HepG2 (cell line): ENCODE data around the gene PPM1E. TPM values are rescaled to one million over a fixed set of nuclear protein-coding genes. Genes with fewer than 3 reads are reported as not detected.

Source experiments
- ATAC-seq: fragments of 200-7000 bp; cut with Tn5 transposase; 3 replicates; pipeline ENCODE4 v1.9.1; 2020; ENCODE audit warnings: mild to moderate bottlenecking, moderate library complexity
- BruUV-seq: library from RNA; stranded (reverse); fragments of 400-500 nt; replicated peaks from 2 replicates; lab custom pipeline; 2021; lab: Mats Ljungman, UMichigan
- CTCF ChIA-PET: fragments of 300-600 bp; formaldehyde crosslinking; extraction: SDS; loops from one replicate; lab custom pipeline; 2021; ENCODE audit warnings: low total read pairs, inconsistent platforms, low intra/inter-chr PET ratio; lab: Yijun Ruan, JAX
- POLR2A ChIA-PET: fragments of 350-600 bp; sonication (Branson Sonifier 250); formaldehyde crosslinking; loops from one replicate; lab custom pipeline; 2020; ENCODE audit warnings: antibody characterized with exemption, inconsistent platforms; lab: Yijun Ruan, JAX
- DNase-seq: peaks from one replicate; pipeline ENCODE4 v3.0.0-alpha.2; 2015; ENCODE audit warnings: low spot score
- FAIRE-seq: peaks from 3 replicates; lab custom pipeline; 2011; peaks lifted over from hg19 to GRCh38; lab: Jason Lieb, UNC
- H2AFZ ChIP-seq: one replicate; pipeline ENCODE4 v1.6.1; 2011; ENCODE audit warnings: low read length, inconsistent platforms
- H3K27ac ChIP-seq: fragments of 300-600 bp; 3 replicates; pipeline ENCODE4 v1.8.0; 2011; ENCODE audit warnings: mixed run types, mild to moderate bottlenecking, mixed read lengths, low read length, inconsistent platforms; ENCODE audit not compliant: insufficient read depth; ENCODE audit errors: extremely low read length
- H3K27me3 ChIP-seq, 2 experiments: fragments of 200-600 bp in 1 of 2; 2 replicates in 1 of 2; 3 replicates in 1 of 2; pipeline versions ENCODE4 v1.6.0 to v1.8.0; 2011; ENCODE audit warnings: low read length in 2 of 2, mild to moderate bottlenecking in 2 of 2, moderate library complexity in 2 of 2, inconsistent platforms in 1 of 2; ENCODE audit not compliant: insufficient read depth in 2 of 2, control insufficient read depth in 1 of 2
- H3K36me3 ChIP-seq, 2 experiments: fragments of 200-600 bp in 1 of 2; replicated peaks in 1 of 2; 2 replicates in 1 of 2; 3 replicates in 1 of 2; pipeline versions ENCODE4 v1.5.1 to v1.8.0; 2011; ENCODE audit warnings: low read length in 2 of 2, inconsistent platforms in 1 of 2; ENCODE audit not compliant: insufficient read depth in 2 of 2, control insufficient read depth in 1 of 2
- H3K4me1 ChIP-seq: 2 replicates; pipeline ENCODE4 v1.5.1; 2012; ENCODE audit warnings: low read length, inconsistent platforms; ENCODE audit not compliant: insufficient read depth
- H3K4me2 ChIP-seq: 2 replicates; pipeline ENCODE4 v1.6.0; 2011; ENCODE audit warnings: low read depth, low read length, inconsistent platforms
- H3K4me3 ChIP-seq, 3 experiments: fragments of 200-600 bp in 1 of 3; sonication (generic), shearing (Covaris generic) in 1 of 3; replicated peaks in 1 of 3; 2 replicates each; pipeline ENCODE4 v1.5.1; 2011 to 2016; ENCODE audit warnings: low read length in 3 of 3, inconsistent platforms in 2 of 3, low read depth in 2 of 3, mild to moderate bottlenecking in 2 of 3, control low read depth in 1 of 3, mixed read lengths in 1 of 3; ENCODE audit not compliant: insufficient read depth in 1 of 3
- H3K79me2 ChIP-seq: one replicate; pipeline ENCODE4 v1.6.1; 2011; ENCODE audit warnings: low read length, inconsistent platforms; ENCODE audit not compliant: insufficient read depth
- H3K9ac ChIP-seq: 2 replicates; pipeline ENCODE4 v1.6.0; 2011; ENCODE audit warnings: mild to moderate bottlenecking, low read depth, low read length, inconsistent platforms; ENCODE audit not compliant: insufficient read depth
- H3K9me3 ChIP-seq: 2 replicates; pipeline ENCODE4 v1.5.1; 2012; ENCODE audit warnings: mild to moderate bottlenecking, low read length
- H4K20me1 ChIP-seq: 2 replicates; pipeline ENCODE4 v1.6.0; 2011; ENCODE audit warnings: inconsistent platforms, mild to moderate bottlenecking, low read length, moderate library complexity; ENCODE audit not compliant: insufficient read depth
- DMAP1 ChIP-seq: IDR thresholded peaks from 2 replicates; pipeline ENCODE4 v1.6.1; 2016
- HNRNPUL1 ChIP-seq: fragments of 200-400 bp; formaldehyde crosslinking; IDR thresholded peaks from 2 replicates; pipeline ENCODE4 v1.6.1; 2017; ENCODE audit warnings: low read depth, mild to moderate bottlenecking, low read length, moderate library complexity
- NFIC ChIP-seq: IDR thresholded peaks from 2 replicates; pipeline ENCODE4 v1.6.1; 2012; ENCODE audit warnings: mild to moderate bottlenecking, low read length, inconsistent platforms
- ZNF431 ChIP-seq: sonication (generic); formaldehyde crosslinking; IDR thresholded peaks from 2 replicates; pipeline ENCODE4 v1.9.0; 2022; ENCODE audit warnings: missing genetic modification reagents, low read depth, mild to moderate bottlenecking, borderline replicate concordance
- ZNF839 ChIP-seq: sonication (generic); formaldehyde crosslinking; IDR thresholded peaks from 2 replicates; pipeline ENCODE4 v1.4.0; 2020; ENCODE audit warnings: missing genetic modification reagents, mild to moderate bottlenecking, borderline replicate concordance
- WGBS: methylation state at CpG from one replicate; pipeline ENCODE4 v1.1.6; 2017; ENCODE audit warnings: low lambda C conversion rate; 5-methylcytosine and 5-hydroxymethylcytosine counted together
- in situ Hi-C: cut with HindIII; loops from 2 replicates; pipeline ENCODE4 v1.10.0; 2017; ENCODE audit warnings: low pct_unique_long_range_greater_than_20kb; ENCODE audit not compliant: extremely low pct_ligation_motif_present
- intact Hi-C: fragments of 100-400 bp; cut with micrococcal nuclease; formaldehyde crosslinking; loops from one replicate; pipeline ENCODE4 v1.10.0; 2022; ENCODE audit not compliant: unreplicated experiment
- polyA plus RNA-seq, 8 experiments: library from polyadenylated mRNA; depleted of rRNA in 3 of 8; stranded (reverse) in 7 of 8; unstranded in 1 of 8; fragments of >200 nt; fragmentation: Illumina TruSeq in 4 of 8; extraction: Trizol in 4 of 8; gene quantifications; 2 replicates each; pipeline versions ENCODE4 v1.2.1 to v1.2.3, GENCODE V29; 2011 to 2016; ENCODE audit warnings: low read depth in 4 of 8, missing spikeins in 1 of 8, mixed read lengths in 1 of 8; ENCODE audit not compliant: insufficient read depth in 1 of 8
- total RNA-seq, 5 experiments: library from RNA; depleted of rRNA; stranded (reverse); fragments of >200 nt; fragmentation: Illumina TruSeq; extraction: Trizol; gene quantifications; 2 replicates each; pipeline ENCODE4 v1.2.3, GENCODE V29; 2016; ENCODE audit warnings: low read depth in 1 of 5
- TF ChIP-seq, protein P1 (sequence below): sonication (generic); formaldehyde crosslinking; IDR thresholded peaks from 2 replicates; pipeline ENCODE4 v1.9.0; 2021; ENCODE audit warnings: missing genetic modification reagents, borderline replicate concordance
- TF ChIP-seq, protein P2 (sequence below): sonication (generic); formaldehyde crosslinking; IDR thresholded peaks from 2 replicates; pipeline ENCODE4 v1.5.0; 2020; ENCODE audit warnings: missing genetic modification reagents
- TF ChIP-seq, protein P3 (sequence below): sonication (generic); formaldehyde crosslinking; IDR thresholded peaks from 2 replicates; pipeline ENCODE4 v1.8.0; 2022; ENCODE audit warnings: mild to moderate bottlenecking, missing genetic modification reagents, moderate library complexity
- TF ChIP-seq, protein P4 (sequence below), 2 experiments: sonication (generic) in 1 of 2; formaldehyde crosslinking in 1 of 2; IDR thresholded peaks; 2 replicates each; pipeline versions ENCODE4 v1.6.1 to v1.9.0; 2014 to 2022; ENCODE audit warnings: antibody characterized with exemption in 1 of 2, borderline replicate concordance in 1 of 2, inconsistent platforms in 1 of 2, low read depth in 1 of 2, missing genetic modification reagents in 1 of 2

Gene PPM1E
- total and polyA plus RNA-seq, 2 of the 13 experiments (the other 11 are each of a cell fraction or from before 2014, with no cell fraction given) = 0.15 TPM; not detected in 1

DNA sequence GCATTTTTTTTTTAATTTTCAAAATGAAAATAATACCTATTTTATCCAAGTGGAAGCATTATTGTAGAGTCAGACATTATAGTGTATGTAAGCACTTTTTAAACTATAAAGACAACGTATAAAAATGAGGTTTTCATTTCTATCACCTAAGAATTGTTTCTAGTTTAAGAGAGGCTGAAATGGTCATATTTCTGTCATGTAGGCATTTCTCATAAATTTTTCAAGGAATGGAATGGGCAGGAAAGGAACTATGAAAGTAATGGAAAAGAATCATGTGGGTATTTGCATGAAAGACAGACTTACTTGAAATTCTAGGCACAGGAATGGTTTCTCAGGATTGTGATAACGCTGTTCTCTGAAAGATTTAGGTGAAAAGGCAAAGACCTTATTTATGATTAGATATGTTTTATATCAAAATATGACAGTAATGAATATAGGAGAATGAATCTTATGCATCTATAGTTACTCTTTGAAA lies 67.4 kb downstream of the PPM1E start (continued):
- TF ChIP-seq, protein P1, sequence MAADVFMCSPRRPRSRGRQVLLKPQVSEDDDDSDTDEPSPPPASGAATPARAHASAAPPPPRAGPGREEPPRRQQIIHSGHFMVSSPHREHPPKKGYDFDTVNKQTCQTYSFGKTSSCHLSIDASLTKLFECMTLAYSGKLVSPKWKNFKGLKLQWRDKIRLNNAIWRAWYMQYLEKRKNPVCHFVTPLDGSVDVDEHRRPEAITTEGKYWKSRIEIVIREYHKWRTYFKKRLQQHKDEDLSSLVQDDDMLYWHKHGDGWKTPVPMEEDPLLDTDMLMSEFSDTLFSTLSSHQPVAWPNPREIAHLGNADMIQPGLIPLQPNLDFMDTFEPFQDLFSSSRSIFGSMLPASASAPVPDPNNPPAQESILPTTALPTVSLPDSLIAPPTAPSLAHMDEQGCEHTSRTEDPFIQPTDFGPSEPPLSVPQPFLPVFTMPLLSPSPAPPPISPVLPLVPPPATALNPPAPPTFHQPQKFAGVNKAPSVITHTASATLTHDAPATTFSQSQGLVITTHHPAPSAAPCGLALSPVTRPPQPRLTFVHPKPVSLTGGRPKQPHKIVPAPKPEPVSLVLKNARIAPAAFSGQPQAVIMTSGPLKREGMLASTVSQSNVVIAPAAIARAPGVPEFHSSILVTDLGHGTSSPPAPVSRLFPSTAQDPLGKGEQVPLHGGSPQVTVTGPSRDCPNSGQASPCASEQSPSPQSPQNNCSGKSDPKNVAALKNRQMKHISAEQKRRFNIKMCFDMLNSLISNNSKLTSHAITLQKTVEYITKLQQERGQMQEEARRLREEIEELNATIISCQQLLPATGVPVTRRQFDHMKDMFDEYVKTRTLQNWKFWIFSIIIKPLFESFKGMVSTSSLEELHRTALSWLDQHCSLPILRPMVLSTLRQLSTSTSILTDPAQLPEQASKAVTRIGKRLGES = no peak

DNA sequence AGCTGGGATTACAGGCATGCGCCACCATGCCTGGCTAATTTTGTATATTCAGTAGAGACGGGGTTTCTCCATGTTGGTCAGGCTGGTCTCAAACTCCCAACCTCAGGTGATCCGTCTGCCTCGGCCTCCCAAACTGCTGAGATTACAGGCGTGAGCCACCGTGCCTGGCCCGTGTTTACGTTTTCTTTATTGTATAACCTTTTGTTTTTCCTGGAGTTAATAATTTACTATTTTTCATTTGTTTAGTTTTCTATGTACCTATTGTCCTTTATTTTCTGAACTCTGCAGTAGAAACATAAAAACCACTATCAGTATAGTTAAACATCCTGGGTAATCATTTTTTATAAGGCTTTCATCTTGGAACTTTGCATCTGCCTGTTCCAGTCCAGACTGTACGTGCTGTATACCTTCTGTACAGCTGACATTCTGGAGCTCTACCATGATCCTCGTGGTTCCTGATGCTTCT lies 73.6 kb downstream of the PPM1E start:
- POLR2A ChIA-PET = no interaction called here
- no peak overlapping the region for H3K4me3 ChIP-seq
- H3K79me2 ChIP-seq = no peaks in the 10 kb centered on the region
- H3K27ac ChIP-seq = peak overlapping the region; percentile 44
- peaks cover 61% of the 10 kb centered on the region for H3K4me1 ChIP-seq
- H2AFZ ChIP-seq = no peak overlapping the region
- H3K36me3 ChIP-seq = no peaks in the 10 kb centered on the region
- ATAC-seq (peak; percentile 97), FAIRE-seq (no peak), DNase-seq (peak; percentile 86)
- peak overlapping the region; percentile 45 for H3K4me2 ChIP-seq
- 14% methylated on average over 10 of the region's 10 CpGs for WGBS
- intact Hi-C loops (no loop called here), in situ Hi-C loops (no loop called here)
- no peak overlapping the region for H3K9ac ChIP-seq
- no TSS peak for BruUV-seq
- CTCF ChIA-PET = no interaction called here
- no peaks in the 10 kb centered on the region for H3K27me3 ChIP-seq
- H4K20me1 ChIP-seq = no peaks in the 10 kb centered on the region
- H3K9me3 ChIP-seq = peaks cover 5% of the 10 kb centered on the region; the same call in 1 of the 2 replicates
- 0 out of 2 replicates have a peak, but pooled peaks have one; percentile 62 for TF ChIP-seq NFIC
- no peak for TF ChIP-seq ZNF839
- TF ChIP-seq, protein P2, sequence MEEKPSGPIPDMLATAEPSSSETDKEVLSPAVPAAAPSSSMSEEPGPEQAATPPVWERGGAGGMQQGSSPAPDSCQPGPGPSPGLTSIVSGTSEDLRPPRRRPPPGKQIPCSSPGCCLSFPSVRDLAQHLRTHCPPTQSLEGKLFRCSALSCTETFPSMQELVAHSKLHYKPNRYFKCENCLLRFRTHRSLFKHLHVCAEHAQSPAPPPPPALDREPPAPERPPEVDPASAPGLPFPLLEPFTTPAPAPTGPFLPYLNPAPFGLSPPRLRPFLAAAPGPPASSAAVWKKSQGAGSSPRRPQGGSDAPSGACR (CRISPR knock-in tag) = no peak
- TF ChIP-seq ZNF431 (CRISPR knock-in tag) = no peak
- TF ChIP-seq HNRNPUL1 = no peak; the same call in 1 of the 2 replicates
- TF ChIP-seq, protein P3, sequence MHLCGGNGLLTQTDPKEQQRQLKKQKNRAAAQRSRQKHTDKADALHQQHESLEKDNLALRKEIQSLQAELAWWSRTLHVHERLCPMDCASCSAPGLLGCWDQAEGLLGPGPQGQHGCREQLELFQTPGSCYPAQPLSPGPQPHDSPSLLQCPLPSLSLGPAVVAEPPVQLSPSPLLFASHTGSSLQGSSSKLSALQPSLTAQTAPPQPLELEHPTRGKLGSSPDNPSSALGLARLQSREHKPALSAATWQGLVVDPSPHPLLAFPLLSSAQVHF = no peak
- TF ChIP-seq DMAP1 = no peak
- TF ChIP-seq, protein P4, sequence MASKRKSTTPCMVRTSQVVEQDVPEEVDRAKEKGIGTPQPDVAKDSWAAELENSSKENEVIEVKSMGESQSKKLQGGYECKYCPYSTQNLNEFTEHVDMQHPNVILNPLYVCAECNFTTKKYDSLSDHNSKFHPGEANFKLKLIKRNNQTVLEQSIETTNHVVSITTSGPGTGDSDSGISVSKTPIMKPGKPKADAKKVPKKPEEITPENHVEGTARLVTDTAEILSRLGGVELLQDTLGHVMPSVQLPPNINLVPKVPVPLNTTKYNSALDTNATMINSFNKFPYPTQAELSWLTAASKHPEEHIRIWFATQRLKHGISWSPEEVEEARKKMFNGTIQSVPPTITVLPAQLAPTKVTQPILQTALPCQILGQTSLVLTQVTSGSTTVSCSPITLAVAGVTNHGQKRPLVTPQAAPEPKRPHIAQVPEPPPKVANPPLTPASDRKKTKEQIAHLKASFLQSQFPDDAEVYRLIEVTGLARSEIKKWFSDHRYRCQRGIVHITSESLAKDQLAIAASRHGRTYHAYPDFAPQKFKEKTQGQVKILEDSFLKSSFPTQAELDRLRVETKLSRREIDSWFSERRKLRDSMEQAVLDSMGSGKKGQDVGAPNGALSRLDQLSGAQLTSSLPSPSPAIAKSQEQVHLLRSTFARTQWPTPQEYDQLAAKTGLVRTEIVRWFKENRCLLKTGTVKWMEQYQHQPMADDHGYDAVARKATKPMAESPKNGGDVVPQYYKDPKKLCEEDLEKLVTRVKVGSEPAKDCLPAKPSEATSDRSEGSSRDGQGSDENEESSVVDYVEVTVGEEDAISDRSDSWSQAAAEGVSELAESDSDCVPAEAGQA (IDR thresholded peaks at IDR 0.05; ENCODE audit: low read depth) = no peak
- TF ChIP-seq, protein P4 (CRISPR knock-in tag; IDR thresholded peaks at IDR 0.05; ENCODE audit: borderline replicate concordance) = no peak
